ENCODE results near the gene PDP2.
"Not testable (repeated sequence)": the region's sequence is repeated elsewhere in the genome, so short reads cannot be mapped to it uniquely, and the experiment has no call there.

PDP2 gene

GRCh38 chr16:66921729-66922450, 41.6 kb downstream of the PDP2 start:
- no peak for FAIRE-seq

GRCh38 chr16:66923247-66923731, 43.0 kb downstream of the PDP2 start:
- FAIRE-seq = no peak

- FAIRE-seq = no peak
Observed at GRCh38 chr16:66923866-66924265, 43.6 kb downstream of the PDP2 start.

GRCh38 chr16:66924527-66925321, 44.4 kb downstream of the PDP2 start:
- FAIRE-seq = no peak

GRCh38 chr16:66925322-66925840, 45.1 kb downstream of the PDP2 start, which contains the start of gene RRAD:
Gene RRAD, minus strand, starts transcription at chr16:66925535. Its CDS starts 356 bp downstream, at chr16:66925179.
- FAIRE-seq = no peak

- FAIRE-seq = no peak
Observed at GRCh38 chr16:66926171-66926947, 46.0 kb downstream of the PDP2 start.

GRCh38 chr16:66926961-66927436, 46.7 kb downstream of the PDP2 start:
- FAIRE-seq = no peak

- no peak for FAIRE-seq
Observed at GRCh38 chr16:66927918-66928649, 47.8 kb downstream of the PDP2 start.

- no peak for FAIRE-seq
Observed at GRCh38 chr16:66928702-66929388, 48.5 kb downstream of the PDP2 start.

GRCh38 chr16:66930189-66930588, 49.9 kb downstream of the PDP2 start:
- no peak for FAIRE-seq

- FAIRE-seq = no peak
Observed at GRCh38 chr16:66931665-66932064, 51.4 kb downstream of the PDP2 start.

GRCh38 chr16:66932076-66932475, 51.8 kb downstream of the PDP2 start:
- no peak for FAIRE-seq

- FAIRE-seq = no peak
Observed at GRCh38 chr16:66933776-66934137, 53.4 kb downstream of the PDP2 start.

GRCh38 chr16:66934138-66934838, 54.0 kb downstream of the PDP2 start, which contains the start of gene CIAO2B:
Gene CIAO2B, minus strand, starts transcription at chr16:66934402. Its CDS starts 38 bp downstream, at chr16:66934364.
- no peak for FAIRE-seq

- not testable (repeated sequence) for FAIRE-seq
Observed at GRCh38 chr16:66934839-66935313, 54.6 kb downstream of the PDP2 start.

- no peak for FAIRE-seq
Observed at GRCh38 chr16:66935314-66936011, 55.1 kb downstream of the PDP2 start, which contains the start of gene CES2. Gene CES2, plus strand, starts transcription at chr16:66935516. Its CDS starts 120 bp downstream, at chr16:66935636.

GRCh38 chr16:66936462-66936861, 56.1 kb downstream of the PDP2 start:
- FAIRE-seq = no peak

GRCh38 chr16:66936889-66937554, 56.7 kb downstream of the PDP2 start:
- no peak for FAIRE-seq

- no peak for FAIRE-seq
Observed at GRCh38 chr16:66937725-66938337, 57.5 kb downstream of the PDP2 start.

Data from endometrium (tissue), 2 donors.